Renal pelvis (tissue), 4 donors: ENCODE measurements around the gene GZMH. TPM values are rescaled to one million over a fixed set of nuclear protein-coding genes. Genes with fewer than 3 reads are reported as not detected.
"Not testable (repeated sequence)": the region's sequence is repeated elsewhere in the genome, so short reads cannot be mapped to it uniquely, and the experiment has no call there.

Source experiments
- DNase-seq: peaks from one replicate; pipeline ENCODE4 v3.0.0-alpha.2; 2013
- polyA plus RNA-seq, 3 donors: library from polyadenylated mRNA; unstranded; fragments of 120-200 nt; gene quantifications; one replicate each; pipeline ENCODE4 v1.2.1, GENCODE V29; 2013; ENCODE audit not compliant: insufficient read length in 3 of 3

Gene GZMH
- polyA plus RNA-seq, 3 donors: not detected

DNA sequence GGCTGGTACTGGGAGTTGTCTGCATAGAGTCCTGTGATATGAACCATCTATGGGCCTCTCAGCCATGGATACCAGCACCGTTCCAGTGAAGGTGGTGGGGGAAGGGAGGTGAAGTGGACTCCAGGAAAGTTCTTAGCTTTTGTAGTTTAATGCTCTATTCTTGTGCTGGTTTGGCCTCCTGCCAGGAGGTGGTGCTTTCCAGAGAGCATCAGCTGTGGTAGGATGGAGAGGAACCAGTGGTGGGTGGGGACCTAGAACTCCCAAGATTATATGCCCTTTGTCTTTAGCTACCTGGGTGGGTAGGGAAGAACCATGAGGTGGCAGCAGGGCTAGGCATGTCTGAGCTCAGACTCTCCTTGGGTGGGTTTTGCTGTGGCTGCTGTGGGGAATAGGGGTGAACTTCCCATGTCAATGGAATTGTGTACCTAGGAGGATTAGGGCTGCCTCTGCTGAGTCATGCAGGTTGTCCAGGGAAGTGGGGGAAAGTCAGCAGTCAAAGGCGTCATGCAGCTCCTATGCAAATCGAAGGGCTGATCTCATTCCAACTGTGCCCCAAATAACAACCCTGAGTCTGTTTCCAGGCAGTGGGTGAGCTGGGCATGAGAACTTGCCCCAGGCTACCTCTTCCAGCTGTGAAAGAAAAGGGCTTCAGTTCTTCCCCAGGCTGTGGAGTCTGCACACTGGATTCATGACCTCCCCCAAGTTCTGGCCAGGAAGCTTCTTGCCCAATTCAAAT is 14.2 kb downstream of the GZMH start:
- DNase-seq: no peak

- DNase-seq: not testable (repeated sequence)
These were observed 18.5 kb downstream of the GZMH start for GRCh38 chr14:24591004-24591403.

- DNase-seq: not testable (repeated sequence)
These were observed 25.1 kb downstream of the GZMH start for GRCh38 chr14:24584402-24584801.

DNA sequence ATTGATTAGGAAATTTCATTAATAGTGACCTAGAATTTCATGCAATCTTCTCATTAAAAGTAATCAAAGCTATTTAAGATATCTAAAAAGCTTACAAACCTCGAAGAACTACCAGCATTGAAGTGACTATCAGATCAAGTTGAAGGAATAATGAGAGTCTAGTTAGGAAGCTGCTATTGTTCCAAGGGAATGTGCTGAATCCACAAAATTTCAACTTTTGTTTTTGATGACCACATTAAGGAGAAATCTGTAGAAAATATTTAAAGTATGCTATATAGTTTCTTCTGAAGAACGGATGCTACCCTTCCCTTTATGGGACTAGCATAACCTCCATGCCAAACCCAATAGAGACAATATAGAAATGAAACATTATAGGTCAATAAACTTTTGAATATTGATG is 30.9 kb downstream of the GZMH start:
- no peak for DNase-seq

DNA sequence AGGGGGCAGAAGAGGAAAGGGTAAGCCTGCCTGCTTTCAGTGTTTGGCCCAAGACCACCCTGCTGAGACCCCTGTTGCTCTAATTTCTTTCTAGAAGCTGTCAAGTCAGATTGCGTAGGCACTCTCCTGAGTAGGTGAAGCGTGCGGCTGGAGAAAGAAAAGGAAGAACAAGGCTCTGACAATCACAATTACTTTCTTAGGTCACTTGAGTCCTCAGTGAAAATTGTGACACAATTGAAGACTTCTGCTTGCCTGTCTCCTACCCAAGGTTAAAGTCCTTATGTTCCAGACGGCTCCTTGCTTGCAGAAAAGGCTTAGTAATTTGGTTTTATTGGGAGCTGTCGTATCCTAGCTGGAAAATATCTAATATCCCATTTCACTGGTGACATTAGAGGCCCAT is 32.7 kb downstream of the GZMH start:
- DNase-seq: no peak

GRCh38 chr14:24576182-24576581 is 33.3 kb downstream of the GZMH start, which contains the start of gene CTSG:
CTSG (minus strand) TSS chr14:24576250; CDS start chr14:24576223, 27 bp downstream.
- no peak for DNase-seq

GRCh38 chr14:24574206-24574774 is 35.2 kb downstream of the GZMH start:
- DNase-seq: no peak

DNA sequence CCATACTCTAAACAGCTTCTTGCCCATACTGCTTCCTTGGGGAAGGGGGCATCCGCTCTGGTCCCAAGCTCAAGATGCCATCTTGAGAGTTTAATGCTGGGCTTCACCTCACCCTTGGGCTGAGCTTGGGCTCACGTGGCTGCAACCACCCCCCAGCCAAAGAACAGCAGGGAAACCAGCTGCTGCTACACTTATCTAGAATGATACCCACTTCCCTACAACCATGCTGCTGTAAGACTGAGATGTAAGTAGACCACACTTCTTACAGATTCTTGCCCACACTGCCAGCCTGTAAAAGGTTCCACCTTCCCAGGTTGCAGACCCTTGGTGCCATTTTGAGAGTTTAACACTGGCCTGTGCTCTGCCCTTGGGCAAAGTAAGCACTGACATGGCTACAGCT is 43.2 kb downstream of the GZMH start:
- no peak for DNase-seq

DNA sequence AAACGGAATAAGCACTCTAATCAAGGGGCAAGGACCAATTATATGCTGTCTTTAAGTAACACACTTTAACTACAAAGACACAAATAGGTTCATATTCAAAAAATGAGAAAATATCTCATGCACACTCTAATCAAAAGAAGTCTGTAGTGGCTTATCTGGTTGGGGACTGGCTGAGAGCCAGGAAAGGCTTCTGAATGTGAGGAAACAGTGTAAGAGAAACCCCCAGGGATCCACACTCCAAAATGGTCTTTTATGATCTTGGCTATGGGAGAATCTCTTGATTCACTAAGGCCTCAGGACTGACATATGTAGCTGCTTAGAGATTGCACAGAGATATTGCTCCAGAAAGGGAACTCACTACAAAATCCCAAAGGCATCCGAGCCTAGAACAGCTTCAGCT is 43.7 kb downstream of the GZMH start:
- DNase-seq: no peak

DNA sequence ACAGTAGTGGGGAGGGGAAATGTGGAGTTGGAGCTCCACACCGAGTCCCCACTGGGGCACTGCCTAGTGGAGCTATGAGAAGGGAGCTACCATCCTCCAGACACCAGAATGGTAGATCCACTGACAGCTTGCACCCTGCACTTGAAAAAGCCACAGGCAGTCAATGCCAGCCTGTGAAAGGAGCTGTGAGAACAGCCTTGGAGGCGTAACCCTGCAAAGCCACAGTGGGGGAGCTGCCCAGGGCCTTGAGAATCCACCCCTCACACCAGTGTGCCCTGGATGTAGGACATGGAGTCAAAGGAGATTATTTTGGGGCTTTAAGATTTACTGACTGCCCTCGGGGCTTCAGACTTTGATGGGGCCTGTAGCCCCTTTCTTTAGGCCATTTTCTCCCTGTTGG is 46.0 kb downstream of the GZMH start:
- no peak for DNase-seq

DNA sequence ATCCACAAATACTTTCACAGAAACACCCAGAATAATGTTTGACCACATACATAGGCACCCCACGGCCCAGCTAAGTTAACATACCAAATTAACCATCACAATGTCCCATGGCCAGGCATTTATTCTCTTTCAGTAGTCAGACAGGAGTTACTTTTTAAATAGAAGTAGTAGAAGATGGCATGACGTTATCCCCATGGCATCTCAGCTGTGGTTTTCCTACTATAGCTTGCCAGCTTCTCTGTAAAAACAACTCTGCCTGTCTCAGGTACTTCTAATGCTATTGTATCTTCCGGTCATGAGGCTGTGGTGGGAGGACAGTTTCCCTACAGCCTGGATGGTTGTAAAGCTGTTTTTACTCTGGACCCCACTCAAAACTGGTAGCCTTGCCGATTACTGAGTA is 52.7 kb downstream of the GZMH start:
- DNase-seq: no peak

Other genes with a start within 250 kb of the GZMH start
- gene NFATC4, start 241.5 kb downstream of the GZMH start, polyA plus RNA-seq: 10 to 100 TPM; 60.1 to 84.6 (median 72.6) TPM
- gene NYNRIN, start 210.7 kb downstream of the GZMH start, polyA plus RNA-seq: 10 to 100 TPM; 44.1 to 58.4 (median 56.4) TPM
- gene CBLN3, start 180.0 kb downstream of the GZMH start, polyA plus RNA-seq: 1 to 10 TPM; 2.4 to 4.2 (median 3.1) TPM
- 10 to 100 TPM; 43.7 to 55.8 (median 53.3) TPM for gene KHNYN, start 179.7 kb downstream of the GZMH start, polyA plus RNA-seq
- gene SDR39U1, start 166.9 kb downstream of the GZMH start, polyA plus RNA-seq: 10 to 100 TPM; 69.5 to 78.3 (median 76.8) TPM
- under 1 TPM in 1 of 3 donors, not detected in 2; 0.56 TPM for gene CMA1, start 101.4 kb downstream of the GZMH start, polyA plus RNA-seq
- under 1 TPM; 0.25 to 0.71 (median 0.57) TPM for gene CTSG, start 33.4 kb downstream of the GZMH start, polyA plus RNA-seq
- gene GZMB, start 24.5 kb upstream of the GZMH start, polyA plus RNA-seq: under 1 TPM in 1 of 3 donors, not detected in 2; 0.30 TPM